ENCODE measurements around the gene MTMR3. TPM values are rescaled to one million over a fixed set of nuclear protein-coding genes. Genes with fewer than 3 reads are reported as not detected.
A peak's percentile ranks its signal among the peaks of the same experiment; 100 is the strongest.
"Not testable (repeated sequence)": the region's sequence is repeated elsewhere in the genome, so short reads cannot be mapped to it uniquely, and the experiment has no call there.

Gene MTMR3
- total RNA-seq, 4 donors from 2014 or later = 34.9 to 45.9 (median 41.9) TPM

- TF ChIP-seq POLR2A (IDR thresholded peaks at IDR 0.05) (no peak), EP300 (IDR thresholded peaks at IDR 0.05) (no peak), CTCF (IDR thresholded peaks at IDR 0.05) (no peak), POLR2AphosphoS5 (IDR thresholded peaks at IDR 0.05) (no peak)
- H3K9me3 ChIP-seq = no peaks in the 10 kb centered on the region
- no peak overlapping the region for H3K27ac ChIP-seq
- H3K36me3 ChIP-seq = no peaks in the 10 kb centered on the region
- H3K4me1 ChIP-seq = peaks cover 0 to 43% (median 2%) of the 10 kb centered on the region in 3 donors
- ATAC-seq = no peak
- H3K4me3 ChIP-seq = no peak overlapping the region
- 89 to 94% methylated on average over 4 of the region's 4 CpGs for WGBS, 2 donors (ENCODE audit: low coverage in 1 of 2)
- no peaks in the 10 kb centered on the region for H3K27me3 ChIP-seq
Observed at GRCh38 chr22:29973269-29973668, 90.3 kb downstream of the MTMR3 start.

DNA sequence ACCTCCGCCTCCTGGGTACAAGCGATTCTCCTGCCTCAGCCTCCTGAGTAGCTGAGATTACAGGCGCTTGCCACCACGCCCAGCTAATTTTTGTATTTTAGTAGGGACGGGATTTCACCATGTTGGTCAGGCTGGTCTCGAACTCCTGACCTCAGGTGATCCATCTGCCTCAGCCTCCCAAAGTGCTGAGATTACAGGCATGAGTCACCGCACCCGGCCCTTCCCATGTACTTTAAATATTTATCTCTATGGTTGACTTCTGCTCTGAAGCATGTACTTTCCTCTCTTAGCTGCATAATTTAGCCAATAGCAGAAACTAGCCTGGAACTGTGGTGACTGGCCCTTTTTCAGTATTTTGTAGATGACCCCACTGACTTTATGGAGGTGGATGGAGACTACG lies 90.7 kb downstream of the MTMR3 start:
- H3K4me3 ChIP-seq, H3K36me3 ChIP-seq, H3K9me3 ChIP-seq, ATAC-seq, H3K27ac ChIP-seq, H3K27me3 ChIP-seq: not testable (repeated sequence)
- peaks cover 0 to 43% (median 2%) of the 10 kb centered on the region in 3 donors for H3K4me1 ChIP-seq
- WGBS, 2 donors (ENCODE audit: low coverage in 1 of 2) = 72 to 74% methylated on average over 9 of the region's 9 CpGs

DNA sequence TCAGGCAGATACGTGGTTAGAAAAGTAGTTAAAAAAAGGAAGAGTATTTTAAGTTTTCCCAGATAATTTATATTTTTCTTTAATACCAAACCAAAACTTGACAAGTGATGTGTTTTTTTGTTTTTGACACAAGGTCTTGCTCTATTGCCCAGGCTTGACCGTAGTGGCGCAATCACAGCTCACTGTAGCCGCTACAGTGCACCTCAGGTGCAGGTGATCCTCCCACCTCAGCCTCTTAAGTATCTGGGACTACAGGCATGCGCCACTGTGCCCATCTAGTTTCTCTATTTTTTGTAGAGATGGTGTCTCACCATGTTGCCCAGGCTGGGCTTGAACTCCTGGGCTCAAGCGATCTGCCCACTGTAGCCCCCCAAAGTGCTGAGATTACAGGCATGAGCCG lies 92.5 kb downstream of the MTMR3 start:
- H3K36me3 ChIP-seq = peaks cover 0 to 13% of the 10 kb centered on the region in 2 donors
- no peak overlapping the region for H3K27ac ChIP-seq
- 90% methylated on average over 5 to 7 of the region's 7 CpGs for WGBS, 2 donors (ENCODE audit: low coverage in 1 of 2)

DNA sequence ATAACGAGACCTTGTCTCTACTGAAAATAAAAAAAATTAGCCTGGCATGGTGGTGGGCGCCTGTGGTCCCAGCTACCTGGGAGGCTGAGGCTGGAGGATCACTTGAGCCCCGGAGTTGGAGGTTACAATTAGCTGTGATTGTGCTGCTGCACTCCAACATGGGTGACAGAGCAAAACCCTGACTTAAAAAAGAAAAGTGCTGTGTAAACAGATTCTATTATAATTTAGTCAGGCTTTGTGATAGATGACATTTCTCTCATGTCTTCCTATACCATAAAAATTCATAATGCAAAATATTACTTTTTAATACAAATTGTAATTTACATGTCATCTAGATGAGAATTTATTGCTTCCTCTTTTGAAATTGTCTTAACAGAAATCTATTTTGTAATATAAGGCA lies 94.1 kb downstream of the MTMR3 start:
- no peak for ATAC-seq
- peaks cover 0 to 22% of the 10 kb centered on the region in 2 donors for H3K36me3 ChIP-seq
- H3K4me1 ChIP-seq = peaks cover 0 to 51% (median 0%) of the 10 kb centered on the region in 3 donors
- H3K27me3 ChIP-seq = no peaks in the 10 kb centered on the region
- H3K27ac ChIP-seq = no peak overlapping the region
- H3K4me3 ChIP-seq = no peak overlapping the region
- 88 to 100% methylated on average over 2 to 3 of the region's 3 CpGs for WGBS, 2 donors (ENCODE audit: low coverage in 1 of 2)
- no peak for TF ChIP-seq POLR2AphosphoS5 (IDR thresholded peaks at IDR 0.05)
- TF ChIP-seq EP300 (IDR thresholded peaks at IDR 0.05) = no peak
- no peak for TF ChIP-seq POLR2A (IDR thresholded peaks at IDR 0.05)
- TF ChIP-seq CTCF (IDR thresholded peaks at IDR 0.05) = no peak
- H3K9me3 ChIP-seq = no peaks in the 10 kb centered on the region

More for the DNA sequence above, 92.5 kb downstream of the MTMR3 start:
- ATAC-seq = no peak
- Histone ChIP-seq H3K9me3 (no peaks in the 10 kb centered on the region), H3K27me3 (no peaks in the 10 kb centered on the region), H3K4me1 (peaks cover 0 to 60% (median 2%) of the 10 kb centered on the region in 3 donors), H3K4me3 (no peak overlapping the region)
- TF ChIP-seq CTCF (IDR thresholded peaks at IDR 0.05) (no peak), EP300 (IDR thresholded peaks at IDR 0.05) (no peak), POLR2AphosphoS5 (IDR thresholded peaks at IDR 0.05) (no peak), POLR2A (IDR thresholded peaks at IDR 0.05) (no peak)

DNA sequence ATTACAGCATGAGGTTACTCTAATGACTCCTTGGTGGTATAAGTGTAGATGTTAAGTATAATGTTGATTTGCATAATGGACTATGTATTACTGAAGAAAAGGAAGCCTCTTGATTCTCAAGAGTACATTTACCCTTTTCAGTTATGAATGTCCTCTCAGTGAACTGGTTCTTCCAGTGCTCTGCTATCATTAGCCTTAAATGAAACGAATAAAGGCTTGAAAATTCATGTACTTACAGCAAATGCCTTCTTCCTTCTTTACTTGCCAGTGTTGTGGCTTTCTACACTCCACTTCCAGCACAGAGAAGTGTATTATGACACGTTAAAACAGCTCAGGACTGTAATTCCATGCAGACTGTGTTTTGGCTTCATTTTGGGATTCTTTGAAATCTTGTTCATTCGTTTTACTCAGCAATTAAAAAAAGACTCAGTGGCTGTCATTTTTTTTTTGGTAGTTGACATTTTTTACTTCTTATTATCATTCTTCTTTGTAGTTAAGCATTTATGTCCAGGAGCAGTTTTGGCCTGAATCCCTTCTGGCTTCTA lies 96.9 kb downstream of the MTMR3 start:
- Histone ChIP-seq H3K9me3 (no peaks in the 10 kb centered on the region), H3K27me3 (no peaks in the 10 kb centered on the region), H3K27ac (peak overlapping the region in 2 of 4 donors; percentile 5 to 17), H3K36me3 (peaks cover 0 to 41% of the 10 kb centered on the region in 2 donors), H3K4me1 (peaks cover 0 to 27% (median 0%) of the 10 kb centered on the region in 3 donors), H3K4me3 (no peak overlapping the region)
- WGBS, 2 donors (ENCODE audit: low coverage in 1 of 2) = 24 to 28% methylated on average over 3 of the region's 3 CpGs
- ATAC-seq = no peak
- peak; percentile 12 for TF ChIP-seq POLR2AphosphoS5 (IDR thresholded peaks at IDR 0.05)
- no peak for TF ChIP-seq EP300 (IDR thresholded peaks at IDR 0.05)

DNA sequence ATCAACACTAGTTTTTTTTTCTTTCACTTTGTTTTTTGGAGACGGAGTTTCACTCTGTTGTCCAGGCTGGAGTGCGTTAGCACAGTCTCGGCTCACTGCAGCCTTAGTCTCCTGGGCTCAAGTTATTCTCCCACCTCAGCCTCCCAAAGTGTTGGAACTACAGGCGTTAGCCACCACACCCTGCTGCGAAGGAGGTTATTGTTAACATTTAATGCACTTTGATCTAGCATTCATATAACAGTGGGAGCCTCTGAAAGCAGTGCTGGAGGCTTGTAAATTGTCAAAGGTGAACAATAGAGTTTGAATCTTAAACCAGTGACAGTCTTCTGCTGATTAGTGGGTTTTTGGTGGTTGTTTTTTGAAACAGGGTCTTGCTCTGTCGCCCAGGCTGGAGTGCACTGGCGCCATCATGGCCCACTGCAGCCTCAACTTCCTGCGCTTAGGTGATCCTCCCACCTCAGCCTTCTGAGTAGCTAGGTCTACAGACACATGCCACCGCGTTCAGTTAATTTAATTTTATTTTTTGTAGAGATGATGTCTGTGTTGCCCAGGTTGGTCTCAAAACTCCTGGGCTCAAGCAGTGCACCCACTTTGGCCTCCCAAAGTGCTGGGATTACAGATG lies 100.4 kb downstream of the MTMR3 start:
- whole genome bisulfite sequencing, 2 donors (ENCODE audit: low coverage in 1 of 2) = 88 to 93% methylated on average over 8 to 9 of the region's 10 CpGs
- Histone ChIP-seq H3K27me3 (no peaks in the 10 kb centered on the region), H3K27ac (no peak overlapping the region), H3K36me3 (peaks cover 0 to 71% of the 10 kb centered on the region in 2 donors), H3K9me3 (no peaks in the 10 kb centered on the region), H3K4me3 (no peak overlapping the region), H3K4me1 (peaks cover 0 to 24% (median 0%) of the 10 kb centered on the region in 3 donors)
- TF ChIP-seq POLR2AphosphoS5 (IDR thresholded peaks at IDR 0.05) (no peak), POLR2A (IDR thresholded peaks at IDR 0.05) (no peak), CTCF (IDR thresholded peaks at IDR 0.05) (no peak), EP300 (IDR thresholded peaks at IDR 0.05) (no peak)
- ATAC-seq = no peak

Data from gastroesophageal sphincter (tissue), 4 donors.